Prostate gland (tissue), 2 donors: ENCODE data around the gene CCNF.

ENCODE experiments used
- CTCF ChIP-seq, 4 experiments: fragments of 200-600 bp in 2 of 4; fragments of 450-650 bp in 2 of 4; sonication (generic) in 2 of 4; IDR thresholded peaks; 1 replicate in 3 of 4; 2 replicates in 1 of 4; pipeline ENCODE4 v1.5.1; 2016 to 2019; ENCODE audit warnings: antibody characterized with exemption in 4 of 4, mild to moderate bottlenecking in 2 of 4, moderate library complexity in 2 of 4
- POLR2AphosphoS5 ChIP-seq: sonication (generic); formaldehyde crosslinking; IDR thresholded peaks from one replicate; pipeline ENCODE4 v1.6.1; 2017; ENCODE audit warnings: antibody characterized with exemption

- no peak for TF ChIP-seq CTCF (IDR thresholded peaks at IDR 0.05)
- no peak for TF ChIP-seq POLR2AphosphoS5
Observed at GRCh38 chr16:2460916-2461315, 31.7 kb downstream of the CCNF start.
